Esophagus muscularis mucosa (tissue), 4 donors: ENCODE measurements around the gene RFPL3.

Experiments used
- CTCF ChIP-seq, 3 experiments: fragments of 200-600 bp in 2 of 3; fragments of 450-650 bp in 1 of 3; sonication (generic) in 2 of 3; IDR thresholded peaks; one replicate each; pipeline ENCODE4 v1.5.1; 2017 to 2019; ENCODE audit warnings: antibody characterized with exemption in 3 of 3, mild to moderate bottlenecking in 2 of 3, moderate library complexity in 1 of 3
- EP300 ChIP-seq: sonication (generic); formaldehyde crosslinking; IDR thresholded peaks from one replicate; pipeline ENCODE4 v1.6.1; 2017; ENCODE audit warnings: antibody characterized with exemption
- POLR2A ChIP-seq: fragments of 450-650 bp; IDR thresholded peaks from one replicate; pipeline ENCODE4 v1.6.1; 2017; ENCODE audit warnings: antibody characterized with exemption, moderate library complexity, mild to moderate bottlenecking, low read depth

GRCh38 chr22:32324505-32325415 lies 32.9 kb upstream of the RFPL3 start:
- TF ChIP-seq CTCF (IDR thresholded peaks at IDR 0.05) (no peak), POLR2A (no peak), EP300 (no peak)
